NCI-H2227 (cell line): ENCODE results near the gene PHF21B.
A peak's percentile ranks its signal among the peaks of the same experiment; 100 is the strongest.

Experiments used
- DNase-seq: peaks from one replicate; lab custom pipeline; 2025; ENCODE audit not compliant: unreplicated experiment; lab: John Stamatoyannopoulos, UW

PHF21B gene

DNA sequence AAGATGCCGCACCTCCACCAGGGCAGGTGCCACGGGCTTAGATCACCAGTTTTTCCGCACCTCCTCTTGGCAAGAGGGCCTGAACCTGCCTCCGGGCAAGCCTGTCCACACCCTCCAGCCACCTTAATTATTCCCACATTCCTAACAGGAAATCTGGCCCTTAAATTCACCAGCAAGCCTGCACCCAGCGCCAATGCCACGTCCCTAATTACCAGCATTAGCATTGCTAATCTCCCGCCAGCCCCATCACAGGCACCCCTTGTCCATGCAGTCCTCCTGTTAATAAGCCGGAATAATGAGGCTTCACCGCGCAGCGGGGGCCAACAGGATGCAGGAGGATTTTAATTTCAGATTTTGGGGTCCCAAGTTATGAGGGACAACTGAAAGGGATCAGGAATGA, 69.7 kb downstream of the PHF21B start:
- no peak for DNase-seq

DNA sequence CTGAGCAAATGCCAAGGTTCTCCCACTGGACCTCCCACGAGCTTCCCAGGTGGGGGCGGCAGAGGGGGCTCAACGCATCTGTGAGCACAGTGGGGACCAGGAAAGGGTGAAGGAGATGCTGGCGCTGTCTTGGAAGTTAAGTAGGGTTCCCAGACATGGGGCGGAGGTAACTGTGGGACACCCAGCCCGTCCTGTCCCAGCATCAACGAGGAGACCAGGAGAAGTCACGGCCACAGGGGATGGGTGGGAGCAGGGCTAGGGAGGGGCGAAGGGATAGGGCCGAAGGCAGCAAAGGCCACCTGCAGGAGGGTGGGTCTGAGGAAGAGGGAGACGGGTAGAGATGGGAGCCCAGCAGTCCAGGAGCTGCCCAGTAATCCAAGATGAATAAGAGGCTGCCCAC, 70.4 kb downstream of the PHF21B start:
- DNase-seq, result no peak

DNA sequence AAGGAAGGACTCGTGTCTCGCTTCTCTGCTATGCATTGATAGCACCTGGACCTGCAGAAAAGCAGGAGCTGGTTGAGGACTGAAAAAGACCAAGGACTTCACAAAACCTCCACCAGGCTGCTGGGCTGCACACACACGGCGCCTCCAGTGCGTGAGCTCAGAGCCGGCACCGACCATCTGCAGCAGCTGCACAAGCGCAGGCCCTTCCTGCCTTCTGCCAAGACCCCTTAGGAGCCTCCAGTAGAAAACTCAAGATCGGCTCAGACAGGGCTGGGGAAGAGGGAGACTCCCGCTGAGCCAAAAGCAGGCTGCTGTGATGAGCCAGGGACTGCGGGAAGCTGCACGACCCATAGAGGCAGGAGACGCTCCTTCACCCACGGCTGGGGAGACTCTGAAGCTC, 70.9 kb downstream of the PHF21B start:
- peak; percentile 4 for DNase-seq

DNA sequence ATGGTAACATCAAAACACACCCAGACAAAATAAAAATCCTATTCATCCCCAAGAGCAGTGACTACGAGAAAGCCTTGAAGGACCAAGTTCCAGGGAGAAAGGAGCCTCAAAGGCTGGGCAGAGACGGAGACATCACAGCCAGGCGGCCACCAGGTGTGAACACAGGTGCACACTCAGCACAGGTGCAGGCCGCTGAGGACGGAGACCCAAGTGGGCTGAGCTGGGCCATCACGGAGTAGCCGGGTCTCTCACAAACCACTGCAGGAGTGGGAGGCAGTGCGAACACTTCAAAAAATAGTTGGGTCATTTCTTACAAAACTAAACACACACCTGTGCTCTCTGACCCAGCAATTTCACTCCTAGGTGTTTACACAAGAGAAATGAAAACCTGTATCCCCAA, 72.6 kb downstream of the PHF21B start:
- DNase-seq, result no peak

DNA sequence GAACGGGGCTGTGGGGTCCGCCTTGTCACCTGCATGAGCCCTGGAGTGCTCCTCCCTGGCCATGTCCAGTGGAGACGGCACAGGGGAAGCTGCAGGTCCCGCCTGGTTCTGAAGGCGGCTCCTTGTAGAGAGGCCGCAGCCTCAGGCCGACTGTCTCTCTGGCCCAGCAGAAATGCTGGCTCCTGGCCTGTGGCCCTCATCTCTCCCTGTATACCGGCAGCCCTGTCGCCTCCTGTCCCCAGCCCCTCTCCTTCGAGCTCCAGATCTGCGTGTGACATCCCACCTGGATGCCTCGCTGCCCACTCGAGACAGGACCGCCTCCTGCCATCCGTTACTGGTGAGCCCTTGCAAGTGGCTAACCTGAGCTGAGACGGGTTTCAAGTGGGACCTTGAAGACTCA, 73.6 kb downstream of the PHF21B start:
- no peak for DNase-seq

DNA sequence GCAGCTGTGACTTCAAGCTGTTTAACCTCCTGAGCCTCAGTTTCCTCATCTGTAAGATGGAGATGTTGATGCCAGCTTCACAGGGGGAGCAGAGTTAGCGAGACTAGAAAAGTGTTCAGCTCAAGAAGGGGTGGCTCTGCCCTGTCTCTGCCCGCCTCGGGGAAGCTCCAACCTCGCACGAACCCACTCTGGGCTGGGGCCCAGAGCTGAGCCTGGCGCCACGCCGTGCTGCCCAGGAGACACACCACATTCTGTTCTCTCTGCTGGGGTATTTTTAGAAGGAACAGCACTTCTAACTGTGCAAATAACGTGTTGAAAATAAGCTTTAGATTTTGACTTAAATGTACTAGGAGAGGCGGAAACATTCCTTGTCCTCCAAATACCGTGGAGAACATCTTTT, 74.1 kb downstream of the PHF21B start:
- no peak for DNase-seq

DNA sequence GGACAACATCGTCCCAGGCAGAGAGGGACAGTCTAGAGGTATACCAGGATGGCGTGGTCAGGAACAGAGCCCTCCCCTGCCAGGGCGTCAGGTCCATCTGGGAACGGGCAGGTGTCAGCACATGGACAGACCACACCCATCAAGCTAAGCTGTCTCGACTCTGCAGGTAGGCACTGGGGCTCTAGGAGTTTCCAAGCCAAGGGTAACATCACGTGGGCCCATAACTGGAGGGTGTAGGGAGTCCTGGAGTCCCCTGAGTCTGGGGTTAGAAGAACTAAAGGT, 75.4 kb downstream of the PHF21B start:
- DNase-seq, result no peak

DNA sequence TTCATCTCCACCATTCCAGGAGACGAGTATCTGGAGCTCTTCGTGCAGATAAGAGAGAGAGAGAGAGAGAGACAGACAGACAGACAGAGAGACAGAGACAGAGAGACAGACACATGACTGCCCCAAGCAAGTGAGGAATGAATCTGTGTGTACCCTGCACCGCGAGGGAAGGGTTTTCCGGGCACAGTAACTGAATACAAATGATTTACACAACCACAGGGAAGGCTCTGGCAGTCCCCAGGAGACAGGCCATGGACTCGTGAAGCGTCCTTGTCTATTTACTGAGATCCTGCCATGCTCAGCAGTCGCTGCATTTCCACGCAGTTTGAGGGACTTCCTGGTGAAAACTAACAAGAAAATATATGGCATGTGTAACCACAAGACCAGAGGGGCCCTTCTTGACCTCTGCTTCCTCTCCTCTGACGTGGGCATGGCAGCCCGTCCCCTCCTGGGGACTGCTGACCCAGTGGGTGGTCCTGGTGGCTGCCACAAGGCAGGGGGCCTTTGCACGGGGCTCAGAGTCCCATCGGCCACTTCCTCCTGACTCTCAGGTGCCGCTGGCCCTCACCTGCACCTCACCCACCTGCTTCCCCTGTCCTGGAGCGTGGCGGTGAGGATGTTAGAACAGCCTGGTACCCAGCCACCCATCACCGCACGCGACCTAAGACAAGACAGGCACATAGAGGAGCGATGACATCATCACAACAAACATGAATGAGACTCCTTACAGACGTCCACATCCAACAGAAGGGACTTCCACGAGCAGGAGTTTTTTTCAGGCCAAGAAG, 75.9 kb downstream of the PHF21B start:
- no peak for DNase-seq

DNA sequence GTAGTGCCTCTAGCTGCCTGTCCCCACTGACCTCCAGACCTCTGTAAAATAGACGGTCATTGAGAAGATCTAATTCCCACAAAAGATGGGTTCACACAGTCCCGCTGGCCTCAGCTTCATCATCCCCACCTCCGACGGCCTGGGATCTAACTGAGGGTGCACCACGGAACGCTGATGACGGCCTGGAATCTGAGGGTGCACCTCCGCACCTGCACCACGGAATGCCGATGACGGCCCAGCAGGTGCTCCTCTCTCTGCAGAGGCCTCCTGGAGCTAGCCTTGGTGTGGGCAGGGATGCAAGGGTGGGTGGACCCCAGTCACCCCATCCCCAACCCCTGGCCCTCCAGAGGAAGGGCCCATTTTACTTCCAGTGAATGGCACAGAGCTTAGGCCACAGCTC, 77.3 kb downstream of the PHF21B start:
- no peak for DNase-seq

DNA sequence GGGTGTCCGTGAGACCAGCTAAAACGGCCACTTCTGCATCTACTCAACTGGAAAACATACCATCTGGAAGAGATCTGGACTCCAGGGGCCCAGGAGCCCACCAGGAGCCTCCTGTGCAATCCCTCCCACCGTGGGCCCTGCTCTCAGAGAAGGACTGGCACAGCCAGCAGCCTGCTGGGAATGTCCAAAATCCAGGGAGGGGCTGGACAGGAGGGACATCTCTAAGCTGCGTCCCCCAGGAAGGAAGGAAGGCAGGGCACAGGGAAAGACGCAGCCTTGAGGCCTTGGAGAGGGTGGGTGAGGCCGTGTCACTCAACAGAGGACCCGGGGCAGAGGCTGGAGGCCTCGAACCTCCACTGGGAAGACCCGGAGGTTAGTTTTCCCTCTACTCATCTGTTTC, 78.0 kb downstream of the PHF21B start:
- no peak for DNase-seq

DNA sequence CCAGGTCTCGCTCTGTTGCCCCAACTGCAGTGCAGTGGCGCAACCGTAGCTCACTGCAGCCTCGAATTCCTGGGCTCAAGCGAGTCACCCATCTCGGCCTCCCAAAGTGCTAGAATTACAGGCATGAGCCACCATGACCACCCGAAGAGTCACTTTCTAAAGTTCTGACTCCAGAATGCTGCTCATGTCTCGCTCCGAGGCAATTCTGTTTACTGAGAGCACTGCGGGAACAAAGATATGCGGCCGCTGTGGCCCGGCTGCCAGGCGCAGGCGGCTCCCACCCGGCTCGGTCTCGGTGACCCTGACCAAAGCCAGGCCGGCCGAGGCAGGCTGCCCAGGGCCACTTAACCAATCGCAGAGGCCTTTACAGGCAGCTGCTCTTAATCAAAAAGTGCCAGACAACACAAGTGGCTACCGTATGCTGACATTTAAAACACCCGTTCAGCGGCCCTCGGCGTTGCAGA, 78.7 kb downstream of the PHF21B start:
- peak; percentile 16 for DNase-seq

DNA sequence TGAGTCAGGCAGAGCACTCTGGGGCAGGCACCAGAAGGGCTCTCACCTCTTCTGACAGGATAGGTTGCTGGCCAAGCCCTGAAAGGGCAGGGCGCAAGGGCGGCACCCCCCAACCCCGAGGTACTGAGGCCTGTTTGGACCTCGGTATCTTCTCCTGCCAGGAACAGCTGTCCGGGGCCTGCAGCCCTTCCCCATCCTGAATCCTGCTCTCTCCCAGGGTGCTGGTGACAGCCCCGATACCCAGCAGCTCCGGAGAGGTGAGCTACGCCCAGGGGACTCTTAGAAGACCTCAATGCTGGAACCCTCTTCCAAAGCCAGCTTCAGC, 79.1 kb downstream of the PHF21B start:
- DNase-seq, result no peak

DNA sequence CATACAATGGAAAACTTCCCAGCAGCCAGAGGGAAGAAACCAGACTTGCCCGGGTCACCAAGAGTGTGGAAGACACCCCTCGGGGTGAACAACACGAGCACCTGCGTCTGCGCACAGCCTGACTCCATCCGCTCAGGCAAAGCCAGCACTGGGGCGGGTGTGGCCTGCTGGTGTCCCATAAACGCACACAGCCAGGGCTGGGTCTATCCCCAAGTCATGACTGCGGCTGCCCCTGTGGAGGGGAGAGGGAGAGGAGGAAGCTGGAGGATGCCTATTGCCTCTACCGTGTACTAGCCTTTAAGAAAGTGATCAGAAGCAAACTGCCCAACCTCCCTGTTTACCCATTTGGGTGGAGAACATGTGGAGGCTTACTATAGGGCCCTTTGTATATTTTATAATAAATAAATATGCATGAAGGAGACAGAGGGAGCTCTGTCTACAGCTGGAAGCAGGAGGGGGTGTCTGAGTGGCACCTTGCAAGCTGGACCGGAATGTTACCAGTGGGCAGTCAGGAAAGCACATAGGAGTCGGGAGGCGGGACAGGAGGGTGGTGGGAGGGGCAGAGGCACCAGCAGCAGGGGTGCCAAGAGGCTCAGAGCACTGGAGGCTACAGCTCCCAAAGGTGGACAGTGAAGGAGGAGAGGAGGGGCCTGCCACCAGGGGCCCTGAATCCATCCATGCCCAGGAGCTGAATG, 79.6 kb downstream of the PHF21B start:
- no peak for DNase-seq

DNA sequence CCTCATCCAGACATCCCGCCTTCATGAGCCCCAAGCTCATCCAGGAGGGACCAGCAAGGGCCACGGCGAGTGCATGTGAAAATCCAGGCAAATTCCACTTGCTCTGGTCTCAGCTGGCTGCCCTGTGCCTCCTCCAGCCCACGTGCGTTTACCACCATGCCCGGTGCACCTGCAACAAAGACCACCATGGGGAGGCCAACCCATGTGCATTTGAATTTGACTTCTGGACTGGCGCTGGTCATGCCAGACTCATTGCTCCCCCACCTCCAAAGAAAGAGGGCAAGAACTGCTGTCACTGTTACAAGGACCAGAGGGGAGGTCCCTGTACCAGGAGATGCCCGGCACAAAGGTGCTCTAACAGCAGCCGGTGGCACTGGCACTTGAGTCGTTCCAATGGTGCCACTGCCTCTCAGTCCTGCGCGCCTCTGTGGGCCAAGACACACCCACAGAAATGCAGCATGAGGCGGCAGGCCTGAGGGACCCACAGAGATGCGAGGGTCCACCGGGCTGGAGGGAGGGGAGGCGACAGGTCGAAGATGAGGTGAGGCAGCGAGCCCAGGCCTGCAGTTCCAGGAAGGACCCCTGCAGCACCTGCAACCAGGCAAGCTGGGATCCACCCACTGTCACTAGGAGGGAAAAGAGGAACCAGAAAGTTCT, 80.3 kb downstream of the PHF21B start:
- DNase-seq, result no peak

DNA sequence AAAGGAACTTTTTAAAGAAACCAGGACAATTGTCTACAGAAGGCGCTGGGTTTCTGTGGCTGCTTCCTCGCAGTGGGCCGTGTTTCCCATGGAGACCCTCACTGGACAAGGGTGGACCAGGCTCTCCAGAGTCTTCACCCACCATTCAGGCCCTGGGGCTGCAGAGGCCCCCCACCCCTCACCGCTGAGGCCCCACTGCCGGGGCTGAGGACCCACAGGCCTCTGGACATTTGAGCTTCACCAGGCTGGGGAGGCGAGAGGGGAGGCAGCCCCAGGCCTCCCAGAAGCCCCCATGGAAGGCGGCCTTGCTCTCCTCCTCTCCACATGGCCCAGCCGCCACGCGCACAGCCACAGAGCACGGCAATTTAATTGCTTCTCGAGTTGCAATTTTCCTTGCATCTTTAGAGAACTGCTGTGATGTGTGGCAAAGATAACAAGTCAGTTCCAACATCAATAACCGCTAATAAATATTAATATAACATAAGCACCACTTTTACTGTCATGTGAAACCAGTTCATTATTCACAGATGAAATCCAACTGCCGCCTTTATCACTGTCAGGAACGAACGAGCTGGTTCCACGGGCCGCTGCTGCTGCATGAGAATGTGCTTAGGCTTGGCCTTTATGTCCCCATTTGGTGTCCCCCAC, 81.0 kb downstream of the PHF21B start:
- no peak for DNase-seq

DNA sequence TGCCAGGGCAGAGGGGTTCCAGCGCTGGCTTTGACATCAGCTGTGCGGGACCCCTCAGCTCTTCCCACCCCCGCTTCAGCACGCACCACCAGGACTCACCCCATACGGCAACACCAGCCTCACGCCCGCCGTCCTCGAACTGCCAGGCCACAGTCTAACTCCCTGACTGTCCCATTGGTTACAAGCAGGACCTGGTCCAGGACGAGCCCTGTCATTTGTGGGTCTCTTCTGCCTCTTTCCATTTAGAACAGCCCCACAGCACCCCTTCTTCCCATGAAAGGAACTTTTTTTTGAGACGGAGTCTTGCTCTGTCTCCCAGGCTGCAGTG, 81.7 kb downstream of the PHF21B start:
- no peak for DNase-seq

DNA sequence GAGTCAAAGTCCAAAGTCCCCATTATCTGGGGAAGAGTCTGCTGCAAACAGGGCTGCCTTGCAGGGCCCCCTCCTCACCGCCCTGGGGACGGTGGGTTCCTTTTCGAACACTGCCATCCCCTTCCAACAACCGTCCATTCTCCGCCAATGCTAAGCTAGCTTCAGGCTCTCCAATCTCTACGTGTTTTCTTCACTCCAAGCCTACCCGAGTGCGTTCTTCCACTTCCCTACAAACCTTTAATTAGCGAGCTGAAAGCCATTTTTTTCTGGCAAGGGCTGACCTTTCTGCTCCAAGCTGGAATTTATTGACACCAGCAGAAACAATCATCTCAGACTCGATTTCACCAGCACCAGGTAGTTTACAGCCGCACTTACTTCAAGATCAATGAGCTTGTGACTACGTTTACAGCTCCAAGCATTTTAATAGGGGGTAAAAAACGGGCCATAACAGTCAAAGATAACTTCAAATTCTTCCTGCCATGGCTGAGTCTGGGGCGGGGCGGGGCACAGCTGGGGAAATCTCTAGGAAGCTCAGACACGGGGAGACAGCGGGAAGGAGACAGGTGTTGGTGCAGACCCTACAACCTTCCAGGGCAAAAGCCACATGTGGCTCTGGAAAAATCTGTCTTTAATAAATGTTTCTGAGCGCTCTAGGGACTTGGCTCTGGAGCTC, 82.2 kb downstream of the PHF21B start:
- peak; percentile 60 for DNase-seq

DNA sequence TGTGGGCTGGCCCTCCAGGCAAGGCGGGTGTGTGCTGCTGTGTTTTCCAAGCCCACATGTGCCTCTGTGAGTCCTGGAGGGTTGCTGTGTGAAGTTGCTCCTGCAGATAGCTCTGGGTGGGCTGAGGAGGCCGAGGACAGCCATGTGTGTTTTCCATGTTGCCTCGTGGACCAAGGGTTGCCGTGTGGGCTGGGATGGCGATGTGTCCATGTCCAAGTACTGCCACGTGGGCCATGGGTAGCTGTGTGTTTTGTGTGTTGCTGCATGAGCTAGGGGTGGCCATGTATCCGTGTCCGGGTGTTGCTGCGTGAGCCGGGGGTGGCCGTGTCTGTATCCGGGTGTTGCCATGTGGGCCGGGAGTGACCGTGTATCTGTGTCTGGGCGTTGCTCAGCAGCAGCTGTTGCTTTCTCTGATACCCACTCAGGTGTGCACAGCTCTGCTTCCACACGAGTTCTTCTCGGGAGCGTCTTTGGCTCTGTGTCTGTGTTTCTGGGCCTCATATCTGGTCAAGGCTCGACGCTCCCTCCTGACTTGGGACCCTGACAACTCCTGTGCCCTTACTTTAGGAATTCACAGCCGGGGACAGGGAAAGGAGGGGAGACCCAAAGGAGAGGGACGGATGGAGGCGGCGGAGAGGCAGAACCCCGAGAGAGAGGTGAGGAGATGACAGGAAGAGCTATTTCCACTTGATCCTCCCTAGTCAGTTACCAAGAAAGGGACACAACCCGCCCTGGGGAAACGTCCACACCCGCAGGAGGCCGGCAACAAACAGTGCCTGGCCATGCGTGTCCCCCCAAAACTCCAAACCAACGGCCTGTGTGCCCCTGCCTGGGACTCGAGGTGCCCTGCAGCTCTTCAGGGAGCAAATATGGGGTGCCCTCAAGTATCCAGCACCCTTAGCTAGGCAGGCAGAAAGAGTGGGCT, 83.1 kb downstream of the PHF21B start:
- no peak for DNase-seq

DNA sequence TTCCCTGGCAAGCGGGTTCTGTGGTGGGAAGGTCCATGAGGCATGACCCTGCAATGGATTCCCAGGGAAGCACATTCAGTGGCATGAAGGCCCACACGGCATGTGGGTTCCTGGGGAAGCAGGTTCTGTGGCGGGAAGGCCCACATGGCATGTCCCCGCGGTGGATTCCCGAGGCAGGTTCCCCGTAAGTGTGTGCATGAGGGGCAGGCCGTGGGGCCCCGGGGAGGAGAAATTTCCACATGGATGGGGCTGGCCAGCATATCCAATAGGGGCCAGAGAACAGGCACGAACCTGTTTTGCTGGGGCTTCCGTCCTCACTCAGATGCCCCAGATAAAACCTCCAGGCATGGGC, 83.7 kb downstream of the PHF21B start:
- DNase-seq, result no peak

DNA sequence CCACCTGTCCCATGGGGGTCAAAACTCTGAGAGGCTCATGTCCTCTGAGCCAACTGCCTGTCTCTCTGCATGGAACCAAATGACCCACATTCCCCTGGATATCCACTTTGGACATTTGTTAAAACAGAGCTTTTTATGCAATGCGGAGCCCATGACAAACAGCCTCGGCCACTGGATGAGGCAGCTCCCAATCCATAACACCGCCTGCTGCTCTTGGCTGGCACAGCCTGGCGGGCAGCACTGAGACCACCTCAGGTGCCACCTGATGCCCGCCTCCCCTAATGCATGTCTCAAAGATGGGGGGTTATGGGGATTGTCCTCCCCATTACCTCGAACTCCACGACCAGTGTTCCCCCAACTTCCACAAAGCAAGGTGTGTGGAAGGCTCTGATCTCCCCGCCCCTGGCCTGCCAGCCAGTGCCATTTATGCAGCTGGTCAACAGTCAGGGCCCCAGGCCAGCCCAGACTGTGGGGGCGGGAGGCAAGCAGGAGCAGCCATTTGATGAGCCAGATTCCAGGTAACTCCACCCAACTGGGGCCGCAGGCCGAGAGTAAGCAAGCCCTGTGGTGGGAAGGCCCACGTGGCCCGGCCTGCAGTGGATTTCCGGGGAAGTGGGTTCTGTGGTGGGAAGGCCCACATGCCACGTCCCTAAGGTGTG, 84.2 kb downstream of the PHF21B start:
- no peak for DNase-seq
